ENCODE results near the gene STK32C. TPM values are rescaled to one million over a fixed set of nuclear protein-coding genes. Genes with fewer than 3 reads are reported as not detected.

The STK32C gene
- total and polyA plus RNA-seq, 7 donors: 3.6 to 11.7 (median 6.6) TPM

DNA sequence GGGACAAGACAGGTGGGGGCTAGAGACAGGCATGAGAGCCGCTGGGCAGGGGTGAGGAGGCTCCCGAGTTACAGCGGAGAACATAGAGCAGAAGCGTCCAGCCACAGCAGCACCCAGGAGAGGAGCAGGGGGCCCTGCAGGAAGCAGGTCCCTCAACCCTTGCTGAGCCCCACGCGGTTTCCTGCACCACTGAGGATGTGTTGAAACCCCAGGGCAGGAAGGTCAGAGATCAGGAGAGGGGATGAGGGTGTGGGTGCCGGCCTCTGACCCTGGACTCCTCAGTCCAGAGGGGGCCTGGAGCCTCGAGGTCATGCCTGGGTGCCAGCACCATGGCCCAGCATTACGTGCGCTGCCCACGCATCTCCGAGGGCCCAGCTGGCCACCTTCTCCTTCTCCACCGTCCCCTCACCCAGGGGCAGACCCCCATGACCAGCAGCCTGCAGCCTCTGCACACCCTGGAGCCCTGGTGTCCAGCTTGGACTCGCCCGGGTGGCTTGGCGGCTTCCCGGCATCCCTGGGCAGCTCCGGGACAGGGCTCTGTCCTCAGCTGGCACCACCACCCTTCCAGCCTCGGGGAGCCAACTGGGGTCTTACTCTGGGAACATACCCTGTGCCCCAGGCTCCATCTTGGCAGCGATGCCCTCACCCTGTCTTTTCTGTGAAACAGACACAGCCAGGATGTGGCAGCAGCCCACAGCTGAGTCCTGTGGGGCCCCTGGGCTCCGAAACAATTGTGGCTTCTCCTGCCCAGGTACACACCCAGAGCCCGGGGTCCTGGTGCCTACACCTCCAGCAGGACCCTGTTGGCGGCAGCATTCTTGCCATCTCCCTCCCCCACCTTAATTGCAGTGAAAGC, 52.0 kb downstream of the STK32C start:
- DNase-seq: no peak
- TF ChIP-seq, protein P1, sequence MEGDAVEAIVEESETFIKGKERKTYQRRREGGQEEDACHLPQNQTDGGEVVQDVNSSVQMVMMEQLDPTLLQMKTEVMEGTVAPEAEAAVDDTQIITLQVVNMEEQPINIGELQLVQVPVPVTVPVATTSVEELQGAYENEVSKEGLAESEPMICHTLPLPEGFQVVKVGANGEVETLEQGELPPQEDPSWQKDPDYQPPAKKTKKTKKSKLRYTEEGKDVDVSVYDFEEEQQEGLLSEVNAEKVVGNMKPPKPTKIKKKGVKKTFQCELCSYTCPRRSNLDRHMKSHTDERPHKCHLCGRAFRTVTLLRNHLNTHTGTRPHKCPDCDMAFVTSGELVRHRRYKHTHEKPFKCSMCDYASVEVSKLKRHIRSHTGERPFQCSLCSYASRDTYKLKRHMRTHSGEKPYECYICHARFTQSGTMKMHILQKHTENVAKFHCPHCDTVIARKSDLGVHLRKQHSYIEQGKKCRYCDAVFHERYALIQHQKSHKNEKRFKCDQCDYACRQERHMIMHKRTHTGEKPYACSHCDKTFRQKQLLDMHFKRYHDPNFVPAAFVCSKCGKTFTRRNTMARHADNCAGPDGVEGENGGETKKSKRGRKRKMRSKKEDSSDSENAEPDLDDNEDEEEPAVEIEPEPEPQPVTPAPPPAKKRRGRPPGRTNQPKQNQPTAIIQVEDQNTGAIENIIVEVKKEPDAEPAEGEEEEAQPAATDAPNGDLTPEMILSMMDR (IDR thresholded peaks at IDR 0.05): no peak
- 81 to 88% (median 84%) methylated on average over 21 to 23 of the region's 23 CpGs for WGBS, 3 donors
- no peak overlapping the region for H3K4me3 ChIP-seq
- no peaks in the 10 kb centered on the region for H3K9me3 ChIP-seq
- H3K27me3 ChIP-seq (ENCODE audit: insufficient read depth in 3 of 3, low read length in 2 of 3): peaks cover 0 to 4% (median 0%) of the 10 kb centered on the region in 3 donors
- no peak overlapping the region for H3K27ac ChIP-seq
- intact Hi-C loops (cut with DNase I): no loop called here
- peak in 1 of 4 donors; percentile 23 for ATAC-seq
- H3K36me3 ChIP-seq (ENCODE audit: insufficient read depth in 1 of 2, low read depth in 1 of 2): no peaks in the 10 kb centered on the region
- H3K4me1 ChIP-seq: no peaks in the 10 kb centered on the region

DNA sequence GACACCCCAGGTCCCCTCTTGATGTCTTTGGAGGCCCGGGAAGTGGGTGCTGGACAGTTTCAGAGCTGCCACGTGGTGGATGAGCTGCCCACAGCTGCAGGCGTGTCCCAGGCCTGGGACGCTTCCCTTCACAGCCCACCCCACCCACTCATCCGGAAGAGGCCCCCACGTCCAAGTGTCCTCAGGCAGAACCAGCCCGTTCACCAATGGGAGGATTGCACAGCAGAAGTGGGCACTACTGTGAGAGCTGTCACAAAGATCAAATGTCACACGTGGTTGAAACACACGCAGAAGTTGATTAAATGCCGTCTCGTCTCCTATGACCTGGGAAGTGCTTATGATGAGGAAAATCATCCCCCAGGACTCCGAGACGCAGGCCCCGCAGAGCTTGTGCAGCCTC, 52.9 kb downstream of the STK32C start:
- ATAC-seq: no peak
- TF ChIP-seq, protein P1 (IDR thresholded peaks at IDR 0.05): no peak
- H3K36me3 ChIP-seq (ENCODE audit: insufficient read depth in 1 of 2, low read depth in 1 of 2): no peaks in the 10 kb centered on the region
- no peak overlapping the region for H3K4me3 ChIP-seq
- no peak for DNase-seq
- WGBS, 3 donors: 74 to 79% (median 75%) methylated on average over 14 of the region's 14 CpGs
- H3K4me1 ChIP-seq: no peaks in the 10 kb centered on the region
- H3K9me3 ChIP-seq: no peaks in the 10 kb centered on the region
- intact Hi-C loops (cut with DNase I): no loop called here
- no peak overlapping the region for H3K27ac ChIP-seq
- H3K27me3 ChIP-seq (ENCODE audit: insufficient read depth in 3 of 3, low read length in 2 of 3): peaks cover 0 to 4% (median 0%) of the 10 kb centered on the region in 3 donors

GRCh38 chr10:132253092-132253687, 54.6 kb downstream of the STK32C start:
- Histone ChIP-seq H3K36me3 (ENCODE audit: insufficient read depth in 1 of 2, low read depth in 1 of 2) (no peaks in the 10 kb centered on the region), H3K27ac (no peak overlapping the region), H3K4me1 (no peaks in the 10 kb centered on the region), H3K27me3 (ENCODE audit: insufficient read depth in 3 of 3, low read length in 2 of 3) (peaks cover 0 to 4% (median 3%) of the 10 kb centered on the region in 3 donors), H3K9me3 (no peaks in the 10 kb centered on the region), H3K4me3 (no peak overlapping the region)
- ATAC-seq (no peak), DNase-seq (no peak)
- TF ChIP-seq, protein P1 (IDR thresholded peaks at IDR 0.05): no peak
- 43 to 50% (median 48%) methylated on average over 15 to 19 of the region's 19 CpGs for WGBS, 3 donors
- intact Hi-C loops (cut with DNase I): no loop called here

DNA sequence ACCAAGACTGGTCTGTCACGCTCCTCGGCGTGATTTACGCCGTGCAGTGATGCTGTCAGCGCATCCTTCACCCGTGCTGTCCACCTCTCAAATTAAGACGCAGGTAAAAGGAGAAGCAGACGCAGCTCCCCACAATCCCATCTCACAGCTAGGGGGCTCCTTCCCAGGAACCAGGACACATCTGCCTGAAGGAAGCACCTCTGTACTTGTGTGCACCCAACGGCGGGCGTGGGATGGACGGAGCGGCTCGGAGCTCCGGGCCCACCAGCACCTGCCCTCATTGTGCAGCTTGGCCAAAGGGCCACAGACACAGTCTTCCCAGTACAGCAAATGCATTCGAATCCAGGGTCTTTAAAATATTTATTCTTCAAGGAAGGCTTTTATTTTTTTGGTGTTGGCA, 55.3 kb downstream of the STK32C start:
- no peak overlapping the region for H3K27ac ChIP-seq
- TF ChIP-seq, protein P1 (IDR thresholded peaks at IDR 0.05): no peak
- H3K4me3 ChIP-seq: no peak overlapping the region
- H3K36me3 ChIP-seq (ENCODE audit: insufficient read depth in 1 of 2, low read depth in 1 of 2): no peaks in the 10 kb centered on the region
- H3K9me3 ChIP-seq: no peaks in the 10 kb centered on the region
- no peaks in the 10 kb centered on the region for H3K4me1 ChIP-seq
- peaks cover 0 to 10% (median 4%) of the 10 kb centered on the region in 3 donors for H3K27me3 ChIP-seq (ENCODE audit: insufficient read depth in 3 of 3, low read length in 2 of 3)
- 88 to 92% (median 92%) methylated on average over 17 of the region's 17 CpGs for WGBS, 3 donors
- no peak for DNase-seq
- intact Hi-C loops (cut with DNase I): no loop called here
- no peak for ATAC-seq
